Measurements from ENCODE around the gene HK2.

Gene HK2

GRCh38 chr2:74937221-74937880 is 103.4 kb downstream of the HK2 start:
- no peak for DNase-seq (ENCODE audit: low read depth)

GRCh38 chr2:74938264-74938663 is 104.3 kb downstream of the HK2 start:
- DNase-seq (ENCODE audit: low read depth): no peak

GRCh38 chr2:74939919-74940812 is 106.2 kb downstream of the HK2 start:
- no peak for DNase-seq (ENCODE audit: low read depth)

- DNase-seq (ENCODE audit: low read depth): no peak
These were observed 107.4 kb downstream of the HK2 start for GRCh38 chr2:74941284-74941683.

GRCh38 chr2:74942263-74942662 is 108.3 kb downstream of the HK2 start:
- no peak for DNase-seq (ENCODE audit: low read depth)

All from T-helper 22 cell (primary cell).